ENCODE data around the gene SLC28A2. TPM values are rescaled to one million over a fixed set of nuclear protein-coding genes. Genes with fewer than 3 reads are reported as not detected.
"Not testable (repeated sequence)": the region's sequence is repeated elsewhere in the genome, so short reads cannot be mapped to it uniquely, and the experiment has no call there.

SLC28A2 gene
- polyA plus RNA-seq, 1 donor from 2014 or later = not detected

GRCh38 chr15:45231864-45232562, 20.0 kb upstream of the SLC28A2 start:
- no peaks in the 10 kb centered on the region for H3K27me3 ChIP-seq (ENCODE audit: insufficient read depth, low read depth, low read length)
- H3K4me3 ChIP-seq (ENCODE audit: low read length) = no peak overlapping the region
- no peaks in the 10 kb centered on the region for H3K9me2 ChIP-seq (ENCODE audit: insufficient read depth, low read length)
- no peaks in the 10 kb centered on the region for H3K9me3 ChIP-seq (ENCODE audit: low read length)
- no peak overlapping the region for H3K9ac ChIP-seq (ENCODE audit: low read length)
- H3K36me3 ChIP-seq (ENCODE audit: insufficient read depth, low read length) = no peaks in the 10 kb centered on the region
- H3K4me2 ChIP-seq (ENCODE audit: low read length) = no peak overlapping the region
- no peak for TF ChIP-seq RAD21 (conservative IDR thresholded peaks at IDR 0.05)
- TF ChIP-seq, protein P1, sequence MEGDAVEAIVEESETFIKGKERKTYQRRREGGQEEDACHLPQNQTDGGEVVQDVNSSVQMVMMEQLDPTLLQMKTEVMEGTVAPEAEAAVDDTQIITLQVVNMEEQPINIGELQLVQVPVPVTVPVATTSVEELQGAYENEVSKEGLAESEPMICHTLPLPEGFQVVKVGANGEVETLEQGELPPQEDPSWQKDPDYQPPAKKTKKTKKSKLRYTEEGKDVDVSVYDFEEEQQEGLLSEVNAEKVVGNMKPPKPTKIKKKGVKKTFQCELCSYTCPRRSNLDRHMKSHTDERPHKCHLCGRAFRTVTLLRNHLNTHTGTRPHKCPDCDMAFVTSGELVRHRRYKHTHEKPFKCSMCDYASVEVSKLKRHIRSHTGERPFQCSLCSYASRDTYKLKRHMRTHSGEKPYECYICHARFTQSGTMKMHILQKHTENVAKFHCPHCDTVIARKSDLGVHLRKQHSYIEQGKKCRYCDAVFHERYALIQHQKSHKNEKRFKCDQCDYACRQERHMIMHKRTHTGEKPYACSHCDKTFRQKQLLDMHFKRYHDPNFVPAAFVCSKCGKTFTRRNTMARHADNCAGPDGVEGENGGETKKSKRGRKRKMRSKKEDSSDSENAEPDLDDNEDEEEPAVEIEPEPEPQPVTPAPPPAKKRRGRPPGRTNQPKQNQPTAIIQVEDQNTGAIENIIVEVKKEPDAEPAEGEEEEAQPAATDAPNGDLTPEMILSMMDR (IDR thresholded peaks at IDR 0.05; ENCODE audit: poor library complexity, severe bottlenecking) = no peak
- no peak for TF ChIP-seq EZH2 (IDR thresholded peaks at IDR 0.05; ENCODE audit: borderline replicate concordance, insufficient read depth, low read length, poor library complexity, severe bottlenecking)
- TF ChIP-seq POLR2AphosphoS5 (IDR thresholded peaks at IDR 0.05) = no peak
- TF ChIP-seq MXI1 (conservative IDR thresholded peaks at IDR 0.05; ENCODE audit: poor library complexity, severe bottlenecking) = no peak
- H3K27ac ChIP-seq (ENCODE audit: low read length) = no peak overlapping the region
- no peaks in the 10 kb centered on the region for H3K79me2 ChIP-seq (replicated peaks; ENCODE audit: insufficient read depth, low read length)
- H3F3A ChIP-seq (ENCODE audit: insufficient read depth, low read length, poor library complexity, severe bottlenecking) = no peaks in the 10 kb centered on the region
- H2AFZ ChIP-seq (ENCODE audit: low read depth, low read length) = no peak overlapping the region
- H4K20me1 ChIP-seq (ENCODE audit: insufficient read depth) = no peaks in the 10 kb centered on the region

GRCh38 chr15:45234562-45235235, 17.3 kb upstream of the SLC28A2 start:
- H3K9ac ChIP-seq (ENCODE audit: low read length) = no peak overlapping the region
- TF ChIP-seq, protein P2, sequence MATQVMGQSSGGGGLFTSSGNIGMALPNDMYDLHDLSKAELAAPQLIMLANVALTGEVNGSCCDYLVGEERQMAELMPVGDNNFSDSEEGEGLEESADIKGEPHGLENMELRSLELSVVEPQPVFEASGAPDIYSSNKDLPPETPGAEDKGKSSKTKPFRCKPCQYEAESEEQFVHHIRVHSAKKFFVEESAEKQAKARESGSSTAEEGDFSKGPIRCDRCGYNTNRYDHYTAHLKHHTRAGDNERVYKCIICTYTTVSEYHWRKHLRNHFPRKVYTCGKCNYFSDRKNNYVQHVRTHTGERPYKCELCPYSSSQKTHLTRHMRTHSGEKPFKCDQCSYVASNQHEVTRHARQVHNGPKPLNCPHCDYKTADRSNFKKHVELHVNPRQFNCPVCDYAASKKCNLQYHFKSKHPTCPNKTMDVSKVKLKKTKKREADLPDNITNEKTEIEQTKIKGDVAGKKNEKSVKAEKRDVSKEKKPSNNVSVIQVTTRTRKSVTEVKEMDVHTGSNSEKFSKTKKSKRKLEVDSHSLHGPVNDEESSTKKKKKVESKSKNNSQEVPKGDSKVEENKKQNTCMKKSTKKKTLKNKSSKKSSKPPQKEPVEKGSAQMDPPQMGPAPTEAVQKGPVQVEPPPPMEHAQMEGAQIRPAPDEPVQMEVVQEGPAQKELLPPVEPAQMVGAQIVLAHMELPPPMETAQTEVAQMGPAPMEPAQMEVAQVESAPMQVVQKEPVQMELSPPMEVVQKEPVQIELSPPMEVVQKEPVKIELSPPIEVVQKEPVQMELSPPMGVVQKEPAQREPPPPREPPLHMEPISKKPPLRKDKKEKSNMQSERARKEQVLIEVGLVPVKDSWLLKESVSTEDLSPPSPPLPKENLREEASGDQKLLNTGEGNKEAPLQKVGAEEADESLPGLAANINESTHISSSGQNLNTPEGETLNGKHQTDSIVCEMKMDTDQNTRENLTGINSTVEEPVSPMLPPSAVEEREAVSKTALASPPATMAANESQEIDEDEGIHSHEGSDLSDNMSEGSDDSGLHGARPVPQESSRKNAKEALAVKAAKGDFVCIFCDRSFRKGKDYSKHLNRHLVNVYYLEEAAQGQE (IDR thresholded peaks at IDR 0.05; ENCODE audit: borderline replicate concordance) = no peak
- TF ChIP-seq EP300 (conservative IDR thresholded peaks at IDR 0.05; ENCODE audit: poor library complexity, severe bottlenecking) (no peak), POLR2AphosphoS5 (IDR thresholded peaks at IDR 0.05) (no peak), TAF1 (IDR thresholded peaks at IDR 0.05; ENCODE audit: low read depth) (no peak), EZH2 (IDR thresholded peaks at IDR 0.05; ENCODE audit: borderline replicate concordance, insufficient read depth, low read length, poor library complexity, severe bottlenecking) (no peak)
- TF ChIP-seq, protein P1 (IDR thresholded peaks at IDR 0.05; ENCODE audit: poor library complexity, severe bottlenecking) = no peak
- H3F3A ChIP-seq (ENCODE audit: insufficient read depth, low read length, poor library complexity, severe bottlenecking) = no peaks in the 10 kb centered on the region
- H3K9me2 ChIP-seq (ENCODE audit: insufficient read depth, low read length) = no peaks in the 10 kb centered on the region
- no peaks in the 10 kb centered on the region for H3K9me3 ChIP-seq (ENCODE audit: low read length)
- no peaks in the 10 kb centered on the region for H3K27me3 ChIP-seq (ENCODE audit: insufficient read depth, low read depth, low read length)
- no peak overlapping the region for H3K27ac ChIP-seq (ENCODE audit: low read length)
- no peak overlapping the region for H3K4me3 ChIP-seq (ENCODE audit: low read length)
- H2AFZ ChIP-seq (ENCODE audit: low read depth, low read length) = no peak overlapping the region
- H3K79me2 ChIP-seq (replicated peaks; ENCODE audit: insufficient read depth, low read length) = no peaks in the 10 kb centered on the region
- no peaks in the 10 kb centered on the region for H4K20me1 ChIP-seq (ENCODE audit: insufficient read depth)
- H3K4me2 ChIP-seq (ENCODE audit: low read length) = no peak overlapping the region
- no peaks in the 10 kb centered on the region for H3K36me3 ChIP-seq (ENCODE audit: insufficient read depth, low read length)

- not testable (repeated sequence) for H3K36me3 ChIP-seq (ENCODE audit: insufficient read depth, low read length); H3K9ac ChIP-seq (ENCODE audit: low read length); H3K9me3 ChIP-seq (ENCODE audit: low read length); H2AFZ ChIP-seq (ENCODE audit: low read depth, low read length); H3K4me2 ChIP-seq (ENCODE audit: low read length); H3F3A ChIP-seq (ENCODE audit: insufficient read depth, low read length, poor library complexity, severe bottlenecking); H3K9me2 ChIP-seq (ENCODE audit: insufficient read depth, low read length); H3K27me3 ChIP-seq (ENCODE audit: insufficient read depth, low read depth, low read length); H3K79me2 ChIP-seq (replicated peaks; ENCODE audit: insufficient read depth, low read length); H3K4me3 ChIP-seq (ENCODE audit: low read length); H4K20me1 ChIP-seq (ENCODE audit: insufficient read depth); H3K27ac ChIP-seq (ENCODE audit: low read length)
Measured at GRCh38 chr15:45236806-45237205, 15.2 kb upstream of the SLC28A2 start.

Data from neural cell (in vitro differentiated cells).